GM12865 (cell line): Measurements from ENCODE around the gene SVEP1.

Experiments
- DNase-seq: peaks from one replicate; pipeline ENCODE4 v3.0.0; 2010; ENCODE audit warnings: low read depth
- H3K4me3 ChIP-seq: 2 replicates; pipeline ENCODE4 v1.5.1; 2011; ENCODE audit warnings: mild to moderate bottlenecking, low read depth, low read length, control low read depth
- CTCF ChIP-seq: IDR thresholded peaks from 2 replicates; pipeline ENCODE4 v1.5.1; 2011; ENCODE audit warnings: low read length, control low read depth, low read depth, inconsistent platforms; ENCODE audit not compliant: insufficient read depth; ENCODE audit errors: missing control alignments

The SVEP1 gene

GRCh38 chr9:110579034-110579861 is at the start of gene SVEP1:
SVEP1 (minus strand) TSS chr9:110579741; CDS start chr9:110579543, 198 bp downstream.
- DNase-seq, result no peak
- no peak within 1 kb of the TSS for H3K4me3 ChIP-seq
- no peak for TF ChIP-seq CTCF

- H3K4me3 ChIP-seq, result no peak overlapping the region
- DNase-seq, result peak; percentile 74
- TF ChIP-seq CTCF, result no peak
These were observed 46.7 kb upstream of the SVEP1 start for GRCh38 chr9:110626101-110626829.

- TF ChIP-seq CTCF, result peak; percentile 59
- no peak overlapping the region for H3K4me3 ChIP-seq
- DNase-seq, result peak; percentile 70
These were observed 44.0 kb upstream of the SVEP1 start for GRCh38 chr9:110623462-110624025.

GRCh38 chr9:110622368-110622767 is 42.8 kb upstream of the SVEP1 start:
- DNase-seq, result no peak
- no peak for TF ChIP-seq CTCF

GRCh38 chr9:110620726-110621125 is 41.2 kb upstream of the SVEP1 start:
- no peak for DNase-seq
- no peak overlapping the region for H3K4me3 ChIP-seq
- TF ChIP-seq CTCF, result no peak

More at GRCh38 chr9:110622368-110622767, 42.8 kb upstream of the SVEP1 start:
- no peak overlapping the region for H3K4me3 ChIP-seq

GRCh38 chr9:110619831-110620230 is 40.3 kb upstream of the SVEP1 start:
- H3K4me3 ChIP-seq, result no peak overlapping the region
- no peak for TF ChIP-seq CTCF
- DNase-seq, result no peak
